ENCODE data around the gene KRTAP20-2.

KRTAP20-2 gene

DNA sequence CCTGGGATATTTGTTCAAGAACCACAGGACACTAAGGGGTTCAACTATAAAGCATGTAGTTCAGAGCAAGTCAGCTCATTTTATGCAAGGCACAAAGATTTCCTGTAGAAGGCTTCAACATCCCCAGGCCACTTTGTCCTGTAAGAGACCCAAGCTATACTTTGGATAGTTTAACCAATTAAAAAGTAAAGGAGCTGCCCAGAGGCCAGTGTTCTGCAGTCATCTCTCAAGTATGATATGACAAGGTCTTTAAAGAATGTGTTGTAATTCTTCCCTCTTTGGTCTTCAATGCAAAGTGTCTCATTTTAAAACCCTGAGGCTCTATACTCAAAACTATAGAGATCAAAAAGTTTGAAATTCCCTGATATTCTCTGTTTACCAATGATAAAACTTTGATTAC is 41.7 kb downstream of the KRTAP20-2 start:
- no peak for DNase-seq

DNA sequence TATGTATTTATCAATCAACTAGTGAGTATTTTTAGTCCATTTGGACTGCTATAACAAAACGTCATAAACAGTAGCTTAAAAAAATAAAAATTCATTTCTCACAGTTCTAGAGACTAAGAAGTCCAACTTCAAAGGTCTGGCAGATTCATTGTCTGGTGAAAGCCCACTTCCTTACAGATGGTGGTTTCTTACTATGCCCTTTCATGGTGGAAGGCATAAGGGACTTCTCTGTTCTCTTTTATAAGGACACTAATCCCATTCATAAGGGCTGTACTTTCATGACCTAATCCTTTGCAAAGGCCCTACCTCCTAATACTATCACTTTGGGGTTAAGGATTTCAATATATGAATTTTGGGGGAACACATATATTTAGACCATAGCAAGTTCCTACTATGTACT is 45.6 kb downstream of the KRTAP20-2 start:
- no peak for DNase-seq

DNA sequence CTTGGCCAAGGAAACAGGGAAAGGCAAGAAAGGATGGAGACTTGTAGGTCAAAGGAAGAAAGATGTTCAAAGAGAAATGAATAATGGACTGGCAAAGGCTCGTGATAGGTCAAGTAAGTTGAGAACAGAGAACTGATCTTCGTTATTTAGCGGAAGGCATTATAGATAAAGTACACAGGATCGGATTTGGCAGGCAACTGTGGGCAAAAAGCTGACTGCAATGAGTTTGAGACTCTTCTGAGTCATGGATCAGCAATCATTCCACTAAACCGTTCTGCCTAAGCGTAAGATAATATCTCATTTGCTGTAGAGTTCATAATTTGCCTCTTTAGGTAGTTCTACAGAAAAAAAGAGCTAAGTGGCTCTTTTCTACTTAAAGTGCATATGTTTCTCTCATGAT is 49.5 kb downstream of the KRTAP20-2 start:
- DNase-seq, result no peak

Measured in femur (tissue), 1 donor.